ENCODE measurements around the gene COMMD9. TPM values are rescaled to one million over a fixed set of nuclear protein-coding genes. Genes with fewer than 3 reads are reported as not detected.

COMMD9 gene
- total RNA-seq, 1 experiment from 2014 or later, result 63.4 TPM

- no peak for DNase-seq
- peaks cover 5% of the 10 kb centered on the region; the same call in 1 of the 2 replicates for H3K4me1 ChIP-seq
- H3K27ac ChIP-seq, result no peak overlapping the region
Observed at GRCh38 chr11:36254713-36255112, 34.5 kb downstream of the COMMD9 start.

DNA sequence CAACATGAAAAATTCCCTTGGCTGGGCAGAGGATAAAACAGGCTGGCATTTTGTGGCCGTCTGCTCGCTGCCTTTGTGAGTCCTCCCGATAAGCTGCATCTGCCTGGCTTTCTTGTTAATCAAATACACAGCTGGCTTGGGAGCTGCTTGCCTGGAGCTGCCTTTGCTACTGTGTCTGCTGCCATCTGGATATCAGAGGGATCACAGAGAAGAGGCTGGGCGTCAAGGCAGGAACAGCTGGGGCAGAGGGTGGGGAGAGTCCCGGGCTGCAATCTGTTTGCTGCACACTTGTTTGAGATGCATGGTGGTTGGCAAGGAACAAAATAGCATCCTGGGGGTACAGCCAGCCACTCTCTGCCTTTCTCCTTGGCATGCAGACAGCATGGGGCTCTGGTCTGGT lies 36.0 kb downstream of the COMMD9 start:
- H3K4me1 ChIP-seq, result peaks cover 11% of the 10 kb centered on the region
- no peaks in the 10 kb centered on the region for H3K36me3 ChIP-seq
- peak; percentile 85 to 87 for DNase-seq
- no peak overlapping the region for H3K27ac ChIP-seq
- H3K9me3 ChIP-seq (replicated peaks), result 0 out of 2 replicates have a peak, but pooled peaks cover 5% of the 10 kb centered on the region
- no peaks in the 10 kb centered on the region for H3K27me3 ChIP-seq
- no peak overlapping the region for H3K4me3 ChIP-seq

More at GRCh38 chr11:36254713-36255112, 34.5 kb downstream of the COMMD9 start:
- Histone ChIP-seq H3K9me3 (replicated peaks) (0 out of 2 replicates have a peak, but pooled peaks cover 5% of the 10 kb centered on the region), H3K27me3 (no peaks in the 10 kb centered on the region), H3K4me3 (no peak overlapping the region), H3K36me3 (no peaks in the 10 kb centered on the region)

GRCh38 chr11:36251823-36252222 lies 37.4 kb downstream of the COMMD9 start:
- no peaks in the 10 kb centered on the region for H3K27me3 ChIP-seq
- no peak overlapping the region for H3K27ac ChIP-seq
- peaks cover 11% of the 10 kb centered on the region for H3K4me1 ChIP-seq
- 0 out of 2 replicates have a peak, but pooled peaks cover 5% of the 10 kb centered on the region for H3K9me3 ChIP-seq (replicated peaks)
- DNase-seq, result no peak
- H3K36me3 ChIP-seq, result no peaks in the 10 kb centered on the region
- H3K4me3 ChIP-seq, result no peak overlapping the region

- H3K36me3 ChIP-seq, result no peaks in the 10 kb centered on the region; the same call in 1 of the 2 replicates
- H3K27me3 ChIP-seq, result no peaks in the 10 kb centered on the region
- H3K4me1 ChIP-seq, result peaks cover 11% of the 10 kb centered on the region
- DNase-seq, result peak; percentile 33 to 50
- no peak overlapping the region for H3K4me3 ChIP-seq
- H3K9me3 ChIP-seq (replicated peaks), result peaks cover 8% of the 10 kb centered on the region; the same call in 1 of the 2 replicates
- no peak overlapping the region for H3K27ac ChIP-seq
Observed at GRCh38 chr11:36249246-36249645, 40.0 kb downstream of the COMMD9 start.

- H3K9me3 ChIP-seq (replicated peaks), result peaks cover 8% of the 10 kb centered on the region; the same call in 1 of the 2 replicates
- H3K36me3 ChIP-seq, result no peaks in the 10 kb centered on the region; the same call in 1 of the 2 replicates
- no peak overlapping the region for H3K27ac ChIP-seq
- no peaks in the 10 kb centered on the region for H3K27me3 ChIP-seq
- peaks cover 7% of the 10 kb centered on the region for H3K4me1 ChIP-seq
- no peak overlapping the region for H3K4me3 ChIP-seq
- DNase-seq, result no peak
Observed at GRCh38 chr11:36248436-36248835, 40.8 kb downstream of the COMMD9 start.

- no peak overlapping the region for H3K4me3 ChIP-seq
- no peak overlapping the region for H3K27ac ChIP-seq
- DNase-seq, result no peak
- H3K27me3 ChIP-seq, result no peaks in the 10 kb centered on the region
- peaks cover 8% of the 10 kb centered on the region; the same call in 1 of the 2 replicates for H3K9me3 ChIP-seq (replicated peaks)
- H3K36me3 ChIP-seq, result no peaks in the 10 kb centered on the region; the same call in 1 of the 2 replicates
- peaks cover 6% of the 10 kb centered on the region for H3K4me1 ChIP-seq
Observed at GRCh38 chr11:36247493-36247892, 41.7 kb downstream of the COMMD9 start.

DNA sequence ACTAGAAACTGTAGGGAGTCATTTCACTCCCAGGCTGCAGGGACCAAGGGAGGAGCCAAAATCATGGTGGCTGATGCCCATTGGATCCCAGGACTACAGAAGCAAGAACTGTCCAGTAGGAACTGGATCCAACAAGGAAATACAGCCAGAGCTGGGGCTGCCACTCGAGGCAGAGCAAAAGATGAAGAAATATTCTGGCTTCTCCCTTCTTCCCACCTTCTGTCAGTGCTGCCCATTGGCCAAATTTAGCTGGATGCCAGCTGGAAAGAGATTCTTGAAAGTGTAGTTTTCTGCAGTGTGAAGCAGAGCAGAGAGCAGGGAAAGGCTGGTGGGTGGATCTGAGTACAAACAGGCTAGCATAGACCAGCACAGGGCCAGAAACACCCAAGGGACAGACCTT lies 45.6 kb downstream of the COMMD9 start:
- Histone ChIP-seq H3K4me3 (no peak overlapping the region), H3K36me3 (no peaks in the 10 kb centered on the region; the same call in 1 of the 2 replicates), H3K9me3 (replicated peaks) (peaks cover 3% of the 10 kb centered on the region; the same call in 1 of the 2 replicates), H3K27me3 (no peaks in the 10 kb centered on the region), H3K4me1 (no peaks in the 10 kb centered on the region; the same call in 1 of the 2 replicates), H3K27ac (no peak overlapping the region)
- DNase-seq, result no peak

GRCh38 chr11:36241497-36241896 lies 47.7 kb downstream of the COMMD9 start:
- H3K4me1 ChIP-seq, result no peaks in the 10 kb centered on the region
- H3K4me3 ChIP-seq, result no peak overlapping the region
- peaks cover 6% of the 10 kb centered on the region; the same call in 1 of the 2 replicates for H3K36me3 ChIP-seq
- H3K9me3 ChIP-seq (replicated peaks), result peaks cover 3% of the 10 kb centered on the region; the same call in 1 of the 2 replicates
- no peak for DNase-seq
- no peak overlapping the region for H3K27ac ChIP-seq
- H3K27me3 ChIP-seq, result no peaks in the 10 kb centered on the region

DNA sequence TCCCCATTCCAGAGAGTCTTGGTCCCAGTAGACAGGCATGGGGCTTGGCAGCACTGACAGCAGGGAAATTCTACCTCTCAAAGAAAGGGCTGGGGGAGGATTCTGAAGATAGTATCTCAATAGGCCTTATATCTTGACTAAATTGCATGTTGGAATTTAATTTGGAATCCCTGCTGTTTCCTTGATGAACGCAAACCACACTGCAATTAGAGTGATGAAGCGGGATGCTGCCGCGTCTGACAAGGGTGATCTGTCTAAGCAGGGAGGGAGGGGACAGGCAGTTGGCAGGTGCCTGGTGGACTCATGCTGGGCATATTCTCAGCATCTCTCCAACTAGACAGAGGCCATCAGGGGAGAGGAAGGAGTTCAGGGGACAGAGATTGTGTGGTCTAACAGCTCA lies 48.4 kb downstream of the COMMD9 start:
- Histone ChIP-seq H3K27me3 (no peaks in the 10 kb centered on the region), H3K27ac (no peak overlapping the region), H3K4me3 (no peak overlapping the region), H3K9me3 (replicated peaks) (peaks cover 3% of the 10 kb centered on the region; the same call in 1 of the 2 replicates), H3K4me1 (no peaks in the 10 kb centered on the region), H3K36me3 (peaks cover 8% of the 10 kb centered on the region; the same call in 1 of the 2 replicates)
- no peak for DNase-seq

DNA sequence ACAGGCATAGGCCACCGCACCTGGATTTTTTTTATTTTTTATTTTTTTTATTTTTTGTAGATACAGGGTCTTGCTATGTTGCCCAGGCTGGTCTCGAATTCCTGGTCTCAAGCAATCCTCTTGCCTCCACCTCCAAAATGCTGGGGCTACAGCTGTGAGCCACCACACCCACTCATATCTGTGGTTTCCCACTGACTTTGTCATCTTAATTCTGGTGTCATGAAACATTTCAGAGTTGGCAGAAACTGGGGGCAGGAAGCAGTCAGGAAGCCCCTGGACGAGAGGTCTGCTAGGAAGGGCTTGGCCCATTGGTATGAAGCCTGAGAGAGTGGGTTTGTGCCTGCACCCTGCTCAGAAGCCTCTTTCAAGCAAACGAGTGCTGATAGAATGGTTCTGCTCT lies 49.1 kb downstream of the COMMD9 start:
- Histone ChIP-seq H3K4me1 (no peaks in the 10 kb centered on the region), H3K27ac (no peak overlapping the region), H3K27me3 (no peaks in the 10 kb centered on the region), H3K36me3 (peaks cover 10% of the 10 kb centered on the region; the same call in 1 of the 2 replicates), H3K4me3 (no peak overlapping the region), H3K9me3 (replicated peaks) (peaks cover under 1% of the 10 kb centered on the region; the same call in 1 of the 2 replicates)
- DNase-seq, result no peak

DNA sequence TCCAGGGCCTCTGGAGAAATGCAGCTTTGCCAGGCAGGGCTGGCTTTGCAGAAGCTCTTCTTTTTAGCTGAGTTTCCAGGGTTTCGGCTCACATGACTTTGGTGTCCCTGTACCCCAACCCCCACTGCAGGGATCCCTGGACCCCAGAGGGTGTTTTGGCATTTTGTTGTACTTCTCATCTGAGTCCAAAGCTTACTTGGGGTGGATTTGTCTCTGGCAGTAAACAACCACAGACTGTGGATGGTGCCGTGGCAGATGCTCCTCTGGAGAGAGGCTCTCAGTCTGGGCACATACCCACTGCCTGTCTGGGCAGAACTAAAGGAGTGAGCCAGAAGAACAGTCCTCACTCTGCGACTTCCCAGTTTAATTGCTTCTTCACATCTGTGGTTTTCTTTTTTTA lies 49.6 kb downstream of the COMMD9 start:
- Histone ChIP-seq H3K4me3 (no peak overlapping the region), H3K27ac (no peak overlapping the region), H3K36me3 (peaks cover 10% of the 10 kb centered on the region; the same call in 1 of the 2 replicates), H3K9me3 (replicated peaks) (no peaks in the 10 kb centered on the region), H3K27me3 (no peaks in the 10 kb centered on the region), H3K4me1 (no peaks in the 10 kb centered on the region)
- DNase-seq, result no peak

- H3K4me3 ChIP-seq, result no peak overlapping the region
- H3K4me1 ChIP-seq, result no peaks in the 10 kb centered on the region
- no peak overlapping the region for H3K27ac ChIP-seq
- DNase-seq, result no peak
- no peaks in the 10 kb centered on the region for H3K9me3 ChIP-seq (replicated peaks)
- peaks cover 10% of the 10 kb centered on the region; the same call in 1 of the 2 replicates for H3K36me3 ChIP-seq
- H3K27me3 ChIP-seq, result no peaks in the 10 kb centered on the region
Observed at GRCh38 chr11:36238881-36239280, 50.3 kb downstream of the COMMD9 start.

DNA sequence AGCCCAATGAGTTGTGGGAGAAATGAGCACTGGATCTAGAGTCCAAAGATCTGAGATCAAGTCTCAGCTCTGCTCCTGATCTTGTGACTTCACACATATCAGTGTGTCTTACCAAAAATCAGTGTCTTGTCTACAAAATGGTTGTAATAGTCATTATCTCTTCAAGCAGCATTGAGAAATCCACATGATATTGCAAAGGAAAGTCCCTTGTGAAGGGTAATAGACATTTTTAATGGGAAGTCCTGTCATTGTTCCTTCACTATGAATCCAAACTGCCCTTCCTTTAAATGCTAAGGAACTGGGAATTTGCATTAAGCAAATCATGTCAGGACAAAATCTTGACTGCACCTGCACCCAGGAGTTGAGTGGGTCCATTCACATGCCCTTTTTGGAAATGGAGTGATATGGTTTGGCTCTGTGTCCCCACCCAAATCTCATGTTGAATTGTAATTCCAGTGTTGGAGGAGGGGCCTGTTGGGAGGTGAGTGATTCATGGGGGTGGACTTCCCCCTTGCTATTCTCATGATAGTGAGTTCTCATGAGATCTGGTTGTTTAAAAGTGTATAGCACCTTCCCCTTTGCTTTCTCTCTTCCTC lies 51.1 kb downstream of the COMMD9 start:
- H3K4me1 ChIP-seq, result peaks cover 5% of the 10 kb centered on the region
- no peak overlapping the region for H3K27ac ChIP-seq
- H3K4me3 ChIP-seq, result no peak overlapping the region
- no peak for DNase-seq
- H3K9me3 ChIP-seq (replicated peaks), result no peaks in the 10 kb centered on the region
- no peaks in the 10 kb centered on the region for H3K27me3 ChIP-seq
- peaks cover 10% of the 10 kb centered on the region; the same call in 1 of the 2 replicates for H3K36me3 ChIP-seq

GRCh38 chr11:36237391-36237790 lies 51.8 kb downstream of the COMMD9 start:
- Histone ChIP-seq H3K9me3 (replicated peaks) (no peaks in the 10 kb centered on the region), H3K27ac (no peak overlapping the region), H3K4me3 (no peak overlapping the region), H3K4me1 (peaks cover 7% of the 10 kb centered on the region), H3K27me3 (no peaks in the 10 kb centered on the region), H3K36me3 (peaks cover 10% of the 10 kb centered on the region; the same call in 1 of the 2 replicates)
- DNase-seq, result no peak

GRCh38 chr11:36235750-36236149 lies 53.5 kb downstream of the COMMD9 start:
- Histone ChIP-seq H3K4me1 (peaks cover 14% of the 10 kb centered on the region), H3K27me3 (no peaks in the 10 kb centered on the region), H3K9me3 (replicated peaks) (no peaks in the 10 kb centered on the region), H3K36me3 (peaks cover 15% of the 10 kb centered on the region; the same call in 1 of the 2 replicates), H3K27ac (no peak overlapping the region), H3K4me3 (no peak overlapping the region)
- DNase-seq, result no peak
